Amniotic stem cell (primary cell): ENCODE data around the gene TGM1.
A peak's percentile ranks its signal among the peaks of the same experiment; 100 is the strongest.
"Not testable (repeated sequence)": the region's sequence is repeated elsewhere in the genome, so short reads cannot be mapped to it uniquely, and the experiment has no call there.

Experiments used
- DNase-seq: peaks from one replicate; lab custom pipeline; 2025; lab: John Stamatoyannopoulos, UW

Gene TGM1

GRCh38 chr14:24233538-24233866, 29.5 kb downstream of the TGM1 start:
- no peak for DNase-seq

DNA sequence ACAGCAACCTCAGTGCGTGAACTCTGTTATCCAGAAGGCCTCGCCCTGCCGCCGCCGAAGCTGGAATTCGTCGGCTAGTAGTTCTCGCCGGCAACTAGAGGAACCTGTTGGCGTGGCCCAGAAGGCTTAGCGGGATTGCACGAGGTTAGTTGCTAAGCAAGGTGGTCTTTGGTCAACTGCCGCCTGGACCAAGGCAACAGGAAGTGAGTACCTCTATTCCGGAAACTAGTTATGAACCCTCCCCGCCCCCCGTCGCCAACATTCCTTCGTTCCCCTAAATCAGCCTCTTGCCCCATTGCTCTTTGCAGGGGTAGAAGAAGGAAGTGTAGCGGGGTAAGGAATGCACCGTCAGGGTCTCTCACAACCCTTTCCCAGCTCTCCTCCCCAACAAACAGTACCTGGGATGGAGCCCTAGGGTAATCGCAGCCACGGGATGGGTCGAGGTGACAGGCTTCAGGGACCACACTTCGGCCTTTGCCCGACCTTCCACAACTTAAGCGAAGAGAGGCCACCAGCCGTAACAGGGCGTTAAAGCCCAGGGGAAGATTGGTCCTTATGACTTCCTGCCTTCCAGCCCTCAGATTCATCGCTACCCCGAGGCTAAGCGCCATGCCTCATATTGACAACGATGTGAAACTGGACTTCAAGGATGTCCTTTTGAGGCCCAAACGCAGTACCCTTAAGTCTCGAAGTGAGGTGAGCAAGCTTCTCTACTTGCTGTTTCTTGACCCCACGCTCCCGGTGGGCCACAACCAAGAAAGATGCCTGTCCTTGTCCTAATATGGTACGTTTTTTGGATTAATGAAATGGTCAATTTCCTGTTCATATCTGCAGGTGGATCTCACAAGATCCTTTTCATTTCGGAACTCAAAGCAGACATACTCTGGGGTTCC, 30.1 kb downstream of the TGM1 start, which contains the start of gene GMPR2:
Gene GMPR2 (plus strand): TSS at position 285 of the 893 bp plus-strand sequence. CDS start 325 bp downstream, at position 610.
- DNase-seq: no peak

- DNase-seq: peak; percentile 76
These were observed 30.8 kb downstream of the TGM1 start, which contains the start of gene NEDD8 for GRCh38 chr14:24232121-24232644. TSS of gene NEDD8 (minus strand) at chr14:24232367. CDS start at chr14:24232267, 100 bp downstream.

DNA sequence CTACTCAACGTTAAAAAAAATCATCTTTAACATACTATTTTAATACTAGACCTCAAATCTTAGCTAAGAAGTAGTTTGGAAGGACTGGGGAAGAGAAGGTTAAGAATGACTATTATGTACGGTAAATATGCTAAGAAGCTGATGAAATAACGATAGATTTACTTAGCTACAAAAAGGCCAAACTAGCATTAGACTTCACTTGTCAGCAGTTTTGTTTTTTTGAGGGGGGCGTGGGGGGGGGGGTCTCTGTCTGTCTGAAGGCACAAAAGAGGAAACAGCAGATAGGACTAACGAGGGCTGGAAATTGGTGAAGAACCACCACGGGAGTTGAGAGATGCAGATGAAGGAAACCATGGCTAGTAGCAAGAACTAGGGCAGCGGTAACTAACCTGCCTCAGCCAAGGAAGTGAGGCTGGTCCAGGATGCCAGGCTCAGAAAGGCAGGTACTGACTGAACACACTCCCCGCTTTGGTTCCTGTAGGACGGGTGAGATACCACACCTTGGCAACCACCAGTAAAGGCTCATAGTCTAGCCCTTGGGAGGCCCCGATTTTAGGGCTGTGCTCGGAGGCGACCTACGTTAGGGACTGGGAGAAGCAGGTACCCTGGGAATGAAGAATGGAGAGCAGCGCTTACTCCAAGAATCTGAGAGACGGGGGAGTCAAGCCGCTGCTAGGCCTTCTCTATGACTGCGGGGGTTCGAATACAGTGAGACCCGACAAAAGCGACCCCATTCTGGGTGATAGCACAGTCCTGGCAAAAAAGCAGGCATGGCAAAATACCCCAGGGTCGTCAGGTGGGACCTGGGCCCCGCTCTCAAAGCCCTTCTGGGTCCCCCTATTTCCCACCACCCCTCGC, 31.5 kb downstream of the TGM1 start:
- no peak for DNase-seq

DNA sequence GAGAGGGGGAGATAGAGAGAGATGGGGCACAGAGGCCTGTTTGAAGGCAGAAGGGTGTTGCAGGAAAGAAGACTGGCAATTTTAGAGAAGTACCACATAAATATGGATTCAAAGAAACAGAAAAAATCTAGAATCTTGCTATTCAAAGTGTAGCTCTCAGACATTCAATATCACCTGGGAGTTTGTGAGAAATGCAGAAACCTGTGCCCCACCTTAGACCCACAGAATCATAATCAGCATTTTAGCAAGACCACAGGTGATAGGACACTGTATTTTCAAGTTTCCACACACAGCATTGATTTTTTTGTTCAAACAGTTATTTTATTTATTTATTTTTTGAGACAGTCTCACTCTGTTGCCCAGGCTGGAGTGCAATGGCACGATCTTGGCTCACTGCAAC, 34.1 kb downstream of the TGM1 start:
- no peak for DNase-seq

DNA sequence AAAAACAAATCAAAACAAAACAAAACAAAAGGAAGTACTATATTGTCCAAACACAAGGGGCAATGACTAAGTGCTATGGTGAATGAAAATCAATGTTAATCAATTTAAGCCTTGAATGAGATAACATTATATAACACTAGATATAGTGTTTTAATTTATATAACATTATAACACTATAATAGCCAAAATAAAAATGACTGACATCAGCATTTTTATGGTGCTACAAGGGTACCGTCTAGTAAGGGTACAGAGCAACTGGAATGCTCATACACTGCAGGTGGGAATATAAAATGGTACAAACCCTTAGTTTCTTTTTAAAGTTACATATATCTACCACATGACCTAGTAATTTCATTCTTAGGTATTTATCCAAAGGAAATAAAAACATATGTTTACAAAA, 36.5 kb downstream of the TGM1 start:
- no peak for DNase-seq

GRCh38 chr14:24224618-24225071, 38.3 kb downstream of the TGM1 start:
- no peak for DNase-seq

DNA sequence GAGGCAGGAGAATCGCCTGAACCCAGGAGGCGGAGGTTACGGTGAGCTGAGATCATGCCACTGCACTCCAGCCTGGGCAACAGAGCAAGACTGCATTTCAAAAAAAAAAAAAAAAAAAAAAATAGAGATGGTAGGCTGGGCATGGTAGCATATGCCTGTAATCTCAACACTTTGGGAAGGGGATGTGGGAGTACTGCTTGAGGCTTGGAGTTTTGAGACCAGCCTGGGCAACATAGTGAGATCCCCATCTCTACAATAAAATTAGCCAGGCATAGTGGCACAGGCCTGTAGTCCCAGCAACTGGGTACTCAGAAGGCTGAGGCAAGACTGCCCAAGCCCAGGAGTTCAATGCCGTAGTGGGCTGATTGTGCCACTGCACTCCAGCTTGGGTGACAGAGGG, 40.0 kb downstream of the TGM1 start:
- not testable (repeated sequence) for DNase-seq

DNA sequence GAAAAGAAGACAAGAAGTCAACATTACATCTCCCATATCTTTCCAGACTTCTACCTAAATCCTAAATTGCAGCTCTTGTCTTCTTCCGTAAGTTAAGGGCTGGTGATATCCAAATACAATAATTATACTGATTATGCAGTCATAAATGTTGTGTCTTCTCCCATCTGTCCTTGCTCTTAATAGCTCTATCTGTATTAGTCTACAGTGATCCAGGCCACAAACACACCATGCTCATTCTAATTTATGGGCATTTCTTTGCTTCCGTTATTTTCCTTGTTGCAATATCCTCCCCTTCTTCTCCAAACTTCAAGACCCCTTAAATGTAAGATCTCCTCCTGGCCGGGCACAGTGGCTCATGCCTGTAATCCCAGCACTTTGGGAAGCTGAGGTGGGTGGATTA, 43.5 kb downstream of the TGM1 start:
- no peak for DNase-seq

DNA sequence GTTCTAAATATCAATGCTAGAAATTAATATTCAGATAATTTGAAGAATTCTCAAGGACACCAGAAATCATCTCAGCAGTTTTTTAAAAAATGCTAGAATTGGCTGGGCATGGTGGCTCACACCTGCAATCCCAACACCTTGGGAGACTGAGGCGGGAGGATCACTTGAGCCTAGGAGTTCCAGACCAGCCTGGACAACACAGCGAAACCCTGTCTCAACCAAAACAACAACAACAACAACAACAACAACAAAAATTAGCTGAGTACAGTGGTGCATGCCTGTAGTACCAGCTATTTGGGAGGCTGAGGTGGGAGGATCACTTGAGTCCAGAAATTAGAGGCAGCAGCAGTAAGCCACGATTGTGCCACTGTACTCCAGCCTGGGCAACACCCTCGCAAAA, 43.9 kb downstream of the TGM1 start:
- no peak for DNase-seq

DNA sequence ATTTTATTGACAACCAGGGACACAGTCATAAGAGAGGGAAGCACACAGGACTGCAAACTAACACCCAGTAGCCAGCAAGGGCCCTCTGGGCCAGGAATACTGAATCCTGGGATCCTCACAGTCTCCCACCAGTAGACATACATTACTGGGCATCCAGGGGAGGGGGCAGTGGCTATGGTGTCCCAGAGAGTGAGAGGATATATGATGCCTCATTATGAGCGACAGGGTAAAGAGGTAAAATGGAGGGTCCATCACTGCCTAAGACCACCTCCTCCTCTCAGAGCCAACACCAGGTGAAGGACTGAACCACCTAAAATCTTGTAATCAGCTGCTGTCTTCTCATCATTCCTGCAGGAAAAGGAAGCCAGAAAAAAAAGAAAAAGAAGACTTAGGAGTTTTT, 46.1 kb downstream of the TGM1 start:
- DNase-seq: not testable (repeated sequence)

- no peak for DNase-seq
These were observed 46.7 kb downstream of the TGM1 start for GRCh38 chr14:24216345-24216699.

DNA sequence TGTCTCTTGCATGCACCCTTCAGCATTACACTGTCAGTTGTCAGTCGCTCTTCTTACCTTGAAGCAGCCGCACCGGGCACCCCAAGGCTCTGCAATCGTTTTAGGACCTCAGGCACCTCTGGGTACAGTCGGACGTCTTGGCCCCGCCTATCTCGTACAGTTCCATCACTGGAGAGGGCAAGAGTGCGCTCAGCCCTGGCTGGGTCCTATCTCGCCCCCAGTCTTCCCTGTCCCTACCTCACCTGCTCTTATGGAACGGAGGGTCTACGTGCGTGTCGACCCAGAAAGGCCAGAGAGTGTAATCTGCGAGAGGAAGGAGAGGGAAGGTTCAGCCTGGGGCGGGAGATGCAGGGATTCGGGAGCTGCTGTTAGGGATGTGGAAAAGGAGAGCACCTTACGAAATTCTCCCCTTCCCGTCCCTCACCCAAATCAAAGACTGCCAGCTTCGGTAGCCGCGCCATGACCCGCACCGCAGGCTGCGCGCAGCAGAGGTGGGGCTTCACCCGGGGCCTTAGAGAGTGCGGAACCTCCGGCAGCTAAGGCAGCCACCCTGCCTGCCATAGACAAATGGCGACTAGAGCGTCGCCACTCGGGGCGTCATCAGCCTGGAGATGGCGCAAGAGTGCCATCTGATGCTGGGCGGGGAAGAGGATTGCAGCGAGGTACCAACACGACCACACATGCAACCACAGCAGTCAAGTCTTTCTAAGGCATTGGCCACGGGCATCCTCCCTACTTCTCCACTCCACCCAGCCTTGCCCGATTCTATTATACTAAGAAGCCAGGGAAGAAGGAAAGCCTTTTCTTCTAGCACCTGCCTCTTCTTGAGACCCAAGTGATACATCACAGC, 47.3 kb downstream of the TGM1 start, which contains the start of gene MDP1:
Gene MDP1 (minus strand): TSS at position 572 of the 850 bp plus-strand sequence. CDS start 111 bp downstream, at position 461.
- DNase-seq: peak; percentile 66

DNA sequence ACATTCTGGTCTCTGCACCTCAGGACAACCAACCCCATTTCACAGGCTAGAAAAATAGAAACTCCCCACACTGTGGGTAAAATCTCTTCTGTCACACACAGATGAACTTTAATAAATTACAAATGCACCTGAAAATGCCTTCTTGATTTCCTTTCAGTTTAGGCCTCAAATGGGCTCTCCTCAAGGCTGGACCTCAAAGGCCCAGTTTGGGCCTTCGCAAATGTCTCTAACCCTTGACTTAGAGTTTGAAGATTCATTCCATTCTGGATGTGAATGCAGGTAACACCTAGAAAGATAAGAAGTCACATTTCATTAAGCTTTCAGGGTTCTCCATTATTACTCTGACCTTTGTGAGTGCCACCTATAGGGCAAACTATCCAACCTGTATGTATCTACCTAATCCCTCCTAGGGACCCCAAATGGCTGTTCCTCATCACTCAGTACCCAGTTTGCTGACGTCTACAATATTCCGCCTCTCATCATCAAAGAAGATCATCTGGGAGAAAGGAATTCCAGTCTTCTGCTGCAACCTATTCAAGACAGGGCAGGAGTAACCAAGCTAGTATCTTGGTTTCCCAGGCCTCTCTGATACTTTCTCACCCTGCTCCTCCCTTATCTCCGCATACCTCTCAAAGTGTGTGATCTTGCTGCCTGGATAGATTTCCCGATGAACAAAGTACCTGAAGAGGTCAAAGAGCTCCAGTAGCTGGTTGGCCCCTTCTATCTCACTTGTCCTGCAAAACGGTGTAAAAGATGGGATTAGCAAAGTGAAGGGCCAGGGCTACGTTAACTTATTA, 48.9 kb downstream of the TGM1 start:
- DNase-seq: no peak

GRCh38 chr14:24212924-24213865, 49.8 kb downstream of the TGM1 start, which contains the start of gene CHMP4A:
TSS of gene CHMP4A (minus strand) at chr14:24213488. CDS start at chr14:24213439, 49 bp downstream.
- DNase-seq: peak; percentile 99

DNA sequence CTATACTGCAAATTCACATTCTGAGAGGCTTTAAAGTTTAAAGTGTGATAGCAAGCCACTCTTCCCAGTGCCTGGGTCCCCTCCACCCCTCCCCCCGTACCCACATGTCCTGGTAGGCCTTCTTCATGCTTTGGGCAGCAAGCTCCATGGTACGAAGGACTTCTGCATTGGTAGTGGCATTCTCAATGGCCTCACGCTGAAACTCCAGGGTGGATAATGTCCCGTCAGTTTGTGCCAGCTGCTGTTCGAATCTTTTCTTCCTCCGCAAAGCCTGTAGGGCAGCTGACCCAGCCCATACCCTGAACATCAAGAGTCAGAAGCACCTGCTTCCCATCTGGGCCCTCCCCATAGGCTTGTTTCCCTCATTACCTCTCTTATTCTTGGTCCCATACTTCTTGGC, 51.7 kb downstream of the TGM1 start:
- no peak for DNase-seq

- no peak for DNase-seq
These were observed 55.4 kb downstream of the TGM1 start for GRCh38 chr14:24207625-24208024.

DNA sequence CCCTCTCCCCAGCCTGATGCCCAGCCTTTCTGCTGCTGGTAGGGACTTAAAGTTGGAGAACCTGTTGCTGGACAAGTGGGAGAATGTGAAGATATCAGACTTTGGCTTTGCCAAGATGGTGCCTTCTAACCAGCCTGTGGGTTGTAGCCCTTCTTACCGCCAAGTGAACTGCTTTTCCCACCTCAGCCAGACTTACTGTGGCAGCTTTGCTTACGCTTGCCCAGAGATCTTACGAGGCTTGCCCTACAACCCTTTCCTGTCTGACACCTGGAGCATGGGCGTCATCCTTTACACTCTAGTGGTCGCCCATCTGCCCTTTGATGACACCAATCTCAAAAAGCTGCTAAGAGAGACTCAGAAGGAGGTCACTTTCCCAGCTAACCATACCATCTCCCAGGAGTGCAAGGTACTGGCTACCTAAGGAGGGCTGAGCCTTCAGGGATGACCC, 55.8 kb downstream of the TGM1 start:
- no peak for DNase-seq
